ENCODE data around the gene SLC39A6. TPM values are rescaled to one million over a fixed set of nuclear protein-coding genes. Genes with fewer than 3 reads are reported as not detected.
"Not testable (repeated sequence)": the region's sequence is repeated elsewhere in the genome, so short reads cannot be mapped to it uniquely, and the experiment has no call there.

Gene SLC39A6
- total RNA-seq, 1 donor from 2014 or later: 32.1 TPM

DNA sequence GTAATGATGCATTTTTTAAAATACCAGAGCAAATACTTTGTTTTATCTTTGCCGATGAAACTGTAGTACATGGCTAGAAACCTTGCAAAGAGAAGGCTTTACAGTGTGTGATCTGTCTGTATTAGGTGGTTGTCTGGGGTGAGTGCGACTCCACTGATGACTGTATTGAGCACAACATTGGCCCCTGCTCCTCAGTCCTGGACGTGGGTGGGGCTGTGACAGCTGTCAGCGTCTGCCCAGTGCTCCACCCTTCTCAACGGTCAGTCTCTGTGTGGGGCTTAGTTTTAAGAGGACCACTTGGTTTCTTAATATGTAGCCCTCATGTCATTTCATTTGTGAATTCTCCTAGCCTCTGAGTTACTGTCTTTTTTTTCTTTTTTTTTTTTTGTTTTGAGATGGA is 40.8 kb upstream of the SLC39A6 start:
- Histone ChIP-seq H3K4me3 (no peak overlapping the region), H3K27me3 (no peaks in the 10 kb centered on the region), H3K36me3 (peaks cover 56 to 81% of the 10 kb centered on the region in 2 donors), H3K27ac (no peak overlapping the region), H3K9me3 (no peaks in the 10 kb centered on the region), H3K4me1 (no peaks in the 10 kb centered on the region)
- intact Hi-C loops (cut with DNase I): no loop called here
- TF ChIP-seq, protein P1, sequence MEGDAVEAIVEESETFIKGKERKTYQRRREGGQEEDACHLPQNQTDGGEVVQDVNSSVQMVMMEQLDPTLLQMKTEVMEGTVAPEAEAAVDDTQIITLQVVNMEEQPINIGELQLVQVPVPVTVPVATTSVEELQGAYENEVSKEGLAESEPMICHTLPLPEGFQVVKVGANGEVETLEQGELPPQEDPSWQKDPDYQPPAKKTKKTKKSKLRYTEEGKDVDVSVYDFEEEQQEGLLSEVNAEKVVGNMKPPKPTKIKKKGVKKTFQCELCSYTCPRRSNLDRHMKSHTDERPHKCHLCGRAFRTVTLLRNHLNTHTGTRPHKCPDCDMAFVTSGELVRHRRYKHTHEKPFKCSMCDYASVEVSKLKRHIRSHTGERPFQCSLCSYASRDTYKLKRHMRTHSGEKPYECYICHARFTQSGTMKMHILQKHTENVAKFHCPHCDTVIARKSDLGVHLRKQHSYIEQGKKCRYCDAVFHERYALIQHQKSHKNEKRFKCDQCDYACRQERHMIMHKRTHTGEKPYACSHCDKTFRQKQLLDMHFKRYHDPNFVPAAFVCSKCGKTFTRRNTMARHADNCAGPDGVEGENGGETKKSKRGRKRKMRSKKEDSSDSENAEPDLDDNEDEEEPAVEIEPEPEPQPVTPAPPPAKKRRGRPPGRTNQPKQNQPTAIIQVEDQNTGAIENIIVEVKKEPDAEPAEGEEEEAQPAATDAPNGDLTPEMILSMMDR (IDR thresholded peaks at IDR 0.05): no peak
- no peak for DNase-seq (ENCODE audit: low spot score in 2 of 2)

DNA sequence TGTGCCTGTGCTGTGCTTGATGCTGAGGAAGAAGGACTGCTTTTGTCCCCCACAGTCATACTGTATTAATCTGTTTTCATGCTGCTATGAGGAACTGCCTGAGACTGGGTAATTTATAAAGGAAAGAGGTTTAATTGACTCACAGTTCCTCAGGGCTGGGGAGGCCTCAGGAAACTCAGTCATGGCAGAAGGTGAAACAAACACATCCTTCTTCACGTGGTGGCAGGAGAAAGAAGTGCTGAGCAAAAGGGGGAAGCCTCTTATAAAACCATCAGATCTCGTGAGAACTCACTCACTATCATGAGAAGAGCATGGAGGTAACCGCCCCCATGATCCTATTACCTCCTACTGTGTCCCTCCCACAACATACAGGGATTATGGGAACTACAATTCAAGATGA is 39.2 kb upstream of the SLC39A6 start:
- H3K9me3 ChIP-seq; DNase-seq (ENCODE audit: low spot score in 2 of 2); H3K27me3 ChIP-seq; H3K4me1 ChIP-seq; H3K27ac ChIP-seq; intact Hi-C loops (cut with DNase I); H3K4me3 ChIP-seq: not testable (repeated sequence)
- peaks cover 62 to 85% of the 10 kb centered on the region in 2 donors for H3K36me3 ChIP-seq

DNA sequence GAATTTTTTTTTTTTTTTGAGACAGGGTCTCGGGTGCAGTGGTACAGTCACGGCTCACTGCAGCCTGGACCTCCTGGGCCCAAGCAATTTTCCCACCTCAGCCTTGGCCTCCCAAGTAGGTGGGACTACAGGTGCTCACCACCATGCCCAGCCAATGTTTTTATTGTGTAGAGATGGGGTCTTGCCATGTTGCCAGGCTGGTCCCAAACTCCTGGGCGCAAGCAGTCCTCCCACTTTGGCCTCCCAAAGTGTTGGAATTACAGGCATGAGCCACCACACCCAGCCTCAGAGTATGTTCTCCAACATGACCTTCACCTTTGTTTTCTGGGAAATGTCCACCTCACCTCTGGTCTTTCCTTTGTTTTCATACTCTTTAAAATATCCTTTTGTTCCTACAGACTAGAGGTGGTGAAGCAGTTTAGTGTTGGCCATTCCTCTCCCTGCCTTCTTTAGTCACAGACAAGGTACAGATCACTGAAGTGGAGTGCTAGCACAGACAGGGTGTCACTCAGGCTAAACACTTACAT is 38.6 kb upstream of the SLC39A6 start:
- Histone ChIP-seq H3K27me3 (no peaks in the 10 kb centered on the region), H3K27ac (no peak overlapping the region), H3K4me1 (no peaks in the 10 kb centered on the region), H3K36me3 (peaks cover 61 to 85% of the 10 kb centered on the region in 2 donors), H3K4me3 (no peak overlapping the region), H3K9me3 (no peaks in the 10 kb centered on the region)
- DNase-seq (ENCODE audit: low spot score in 2 of 2): no peak
- TF ChIP-seq, protein P1 (IDR thresholded peaks at IDR 0.05): no peak
- intact Hi-C loops (cut with DNase I): no loop called here

DNA sequence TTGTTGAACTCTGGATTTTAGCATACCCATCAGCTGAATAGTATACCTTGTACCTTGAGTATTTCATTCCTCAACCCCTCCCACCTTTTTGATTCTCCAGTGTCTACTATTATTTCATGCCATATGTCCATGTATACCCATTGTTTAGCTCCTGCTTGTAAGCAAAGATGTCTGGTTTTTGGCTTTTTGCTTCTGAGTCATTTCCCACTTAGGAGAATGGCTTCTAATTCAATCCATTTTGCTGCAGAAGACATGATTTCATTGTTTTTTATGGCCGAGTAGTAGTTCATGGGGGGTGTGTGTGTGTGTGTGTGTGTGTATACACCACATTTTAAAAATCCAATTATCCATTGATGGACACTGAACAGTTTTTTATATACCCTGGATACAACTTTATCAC is 33.8 kb upstream of the SLC39A6 start:
- H3K9me3 ChIP-seq: no peaks in the 10 kb centered on the region
- H3K27me3 ChIP-seq: no peaks in the 10 kb centered on the region
- no peak overlapping the region for H3K4me3 ChIP-seq
- H3K36me3 ChIP-seq: peaks cover 59 to 85% of the 10 kb centered on the region in 2 donors
- H3K4me1 ChIP-seq: no peaks in the 10 kb centered on the region
- no peak for DNase-seq (ENCODE audit: low spot score in 2 of 2)
- no peak overlapping the region for H3K27ac ChIP-seq
- TF ChIP-seq, protein P1 (IDR thresholded peaks at IDR 0.05): no peak
- intact Hi-C loops (cut with DNase I): no loop called here

DNA sequence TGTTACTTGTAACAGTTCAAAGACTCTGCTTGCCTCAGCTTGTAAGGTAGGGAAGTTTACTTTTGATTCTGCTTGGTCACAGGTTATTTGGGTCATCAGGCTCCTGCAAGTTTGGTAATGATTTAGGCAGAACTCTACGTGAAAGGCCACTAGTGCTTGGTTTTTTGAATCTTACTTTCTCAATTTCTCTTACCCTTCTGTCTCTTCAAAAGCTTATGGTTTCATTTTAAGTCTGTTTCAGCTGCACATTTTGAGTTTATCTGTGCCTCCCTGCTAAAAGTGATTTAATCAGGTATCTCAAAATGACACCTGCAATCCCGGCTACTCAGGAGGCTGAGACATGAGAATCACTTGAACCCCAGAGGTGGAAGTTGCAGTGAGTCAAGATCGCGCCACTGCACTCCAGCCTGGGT is 31.8 kb upstream of the SLC39A6 start:
- intact Hi-C loops (cut with DNase I): no loop called here
- Histone ChIP-seq H3K4me3 (no peak overlapping the region), H3K9me3 (no peaks in the 10 kb centered on the region), H3K27me3 (no peaks in the 10 kb centered on the region), H3K27ac (no peak overlapping the region), H3K4me1 (no peaks in the 10 kb centered on the region), H3K36me3 (peaks cover 61 to 91% of the 10 kb centered on the region in 2 donors)
- TF ChIP-seq, protein P1 (IDR thresholded peaks at IDR 0.05): no peak
- DNase-seq (ENCODE audit: low spot score in 2 of 2): no peak

DNA sequence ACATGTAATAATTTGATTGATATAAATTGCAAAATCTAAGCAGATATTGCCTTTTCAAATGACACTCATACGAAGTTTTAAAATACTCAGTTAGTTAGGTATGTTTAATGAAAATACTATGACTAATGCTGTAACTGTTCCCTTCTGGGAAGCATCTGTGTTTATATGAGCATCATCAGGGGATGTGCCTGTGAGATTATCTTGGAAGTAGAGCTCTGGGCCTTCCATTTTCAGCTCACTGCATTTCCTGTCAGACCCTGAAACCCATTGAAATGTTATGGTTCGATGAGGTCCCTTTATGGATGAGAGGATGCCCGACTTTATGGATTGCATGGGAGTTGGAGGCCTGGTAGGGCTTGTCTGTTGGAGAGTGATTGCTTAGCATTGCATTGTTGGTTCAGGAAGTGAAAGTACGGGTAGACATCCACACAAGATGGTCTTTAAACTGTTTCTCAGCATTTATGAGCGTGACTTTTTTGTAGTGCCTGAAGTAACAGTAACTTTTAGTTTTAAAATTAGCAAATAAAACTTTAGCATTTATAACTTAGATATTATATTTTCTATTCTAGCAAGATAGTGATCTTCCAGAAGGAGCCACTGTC is 29.2 kb upstream of the SLC39A6 start:
- no peaks in the 10 kb centered on the region for H3K27me3 ChIP-seq
- H3K27ac ChIP-seq: no peak overlapping the region
- H3K36me3 ChIP-seq: peaks cover 53 to 86% of the 10 kb centered on the region in 2 donors
- TF ChIP-seq, protein P1 (IDR thresholded peaks at IDR 0.05): no peak
- H3K4me1 ChIP-seq: no peaks in the 10 kb centered on the region
- intact Hi-C loops (cut with DNase I): no loop called here
- no peaks in the 10 kb centered on the region for H3K9me3 ChIP-seq
- no peak overlapping the region for H3K4me3 ChIP-seq
- no peak for DNase-seq (ENCODE audit: low spot score in 2 of 2)

Measured in ascending aorta (tissue), 2 donors.